ENCODE measurements around the gene KDM2B.

KDM2B gene

GRCh38 chr12:121466794-121467637 lies 113.8 kb downstream of the KDM2B start:
- no peaks in the 10 kb centered on the region for H3K9me3 ChIP-seq (replicated peaks in 1 of 2; ENCODE audit: control insufficient read depth in 2 of 2, insufficient read depth in 1 of 2, low read depth in 1 of 2, low read length in 2 of 2)
- H2BK120ac ChIP-seq (ENCODE audit: low read depth, low read length): no peak overlapping the region
- peak overlapping the region; percentile 93 for H2AK5ac ChIP-seq (ENCODE audit: low read depth, low read length)
- peak overlapping the region; percentile 93 for H2AFZ ChIP-seq (ENCODE audit: low read length)
- DNase-seq (ENCODE audit: low spot score): peak; percentile 88
- peak overlapping the region; percentile 58 to 88 for H3K4me3 ChIP-seq (ENCODE audit: low read length in 2 of 2)
- no peak overlapping the region for H2BK15ac ChIP-seq (ENCODE audit: low read length)
- H3K27me3 ChIP-seq (ENCODE audit: control insufficient read depth in 3 of 3, insufficient read depth in 3 of 3, low read depth in 1 of 3, low read length in 3 of 3): peaks cover 0 to 1% (median 0%) of the 10 kb centered on the region in 3 experiments
- no peak overlapping the region for H4K91ac ChIP-seq (ENCODE audit: low read depth, low read length, poor library complexity)
- H4K8ac ChIP-seq (ENCODE audit: low read depth, low read length): peak overlapping the region; percentile 9
- no peak overlapping the region for H2BK5ac ChIP-seq (ENCODE audit: low read length)
- peak overlapping the region; percentile 93 for H3K18ac ChIP-seq (ENCODE audit: low read length)
- H3K36me3 ChIP-seq (replicated peaks in 1 of 2; ENCODE audit: control insufficient read depth in 2 of 2, insufficient read depth in 2 of 2, low read length in 2 of 2): peaks cover 4 to 15% of the 10 kb centered on the region in 2 donors
- H3K14ac ChIP-seq (ENCODE audit: low read length): peak overlapping the region; percentile 65
- H2BK12ac ChIP-seq (ENCODE audit: low read length): no peak overlapping the region
- peaks cover 10% of the 10 kb centered on the region for H3K79me1 ChIP-seq (ENCODE audit: low read depth, low read length)
- peak overlapping the region; percentile 94 for H3K9ac ChIP-seq (ENCODE audit: low read depth, low read length, poor library complexity)
- H3K4ac ChIP-seq (ENCODE audit: low read length): no peak overlapping the region
- WGBS, 2 donors (ENCODE audit: extremely low coverage in 2 of 2, insufficient read length in 2 of 2, insufficient replicate concordance in 1 of 2): no CpG with 5 or more reads among the region's 139 CpGs
- H3K4me2 ChIP-seq (ENCODE audit: insufficient read depth, low read length, poor library complexity, severe bottlenecking): peak overlapping the region; percentile 85
- peaks cover 6 to 8% of the 10 kb centered on the region in 2 donors for H3K4me1 ChIP-seq (ENCODE audit: control insufficient read depth in 2 of 2, insufficient read depth in 1 of 2, low read depth in 1 of 2, low read length in 2 of 2)
- H3K27ac ChIP-seq (replicated peaks; ENCODE audit: low read length): no peak overlapping the region
- peak overlapping the region; percentile 87 for H3K23ac ChIP-seq (ENCODE audit: low read depth, low read length, poor library complexity)

DNA sequence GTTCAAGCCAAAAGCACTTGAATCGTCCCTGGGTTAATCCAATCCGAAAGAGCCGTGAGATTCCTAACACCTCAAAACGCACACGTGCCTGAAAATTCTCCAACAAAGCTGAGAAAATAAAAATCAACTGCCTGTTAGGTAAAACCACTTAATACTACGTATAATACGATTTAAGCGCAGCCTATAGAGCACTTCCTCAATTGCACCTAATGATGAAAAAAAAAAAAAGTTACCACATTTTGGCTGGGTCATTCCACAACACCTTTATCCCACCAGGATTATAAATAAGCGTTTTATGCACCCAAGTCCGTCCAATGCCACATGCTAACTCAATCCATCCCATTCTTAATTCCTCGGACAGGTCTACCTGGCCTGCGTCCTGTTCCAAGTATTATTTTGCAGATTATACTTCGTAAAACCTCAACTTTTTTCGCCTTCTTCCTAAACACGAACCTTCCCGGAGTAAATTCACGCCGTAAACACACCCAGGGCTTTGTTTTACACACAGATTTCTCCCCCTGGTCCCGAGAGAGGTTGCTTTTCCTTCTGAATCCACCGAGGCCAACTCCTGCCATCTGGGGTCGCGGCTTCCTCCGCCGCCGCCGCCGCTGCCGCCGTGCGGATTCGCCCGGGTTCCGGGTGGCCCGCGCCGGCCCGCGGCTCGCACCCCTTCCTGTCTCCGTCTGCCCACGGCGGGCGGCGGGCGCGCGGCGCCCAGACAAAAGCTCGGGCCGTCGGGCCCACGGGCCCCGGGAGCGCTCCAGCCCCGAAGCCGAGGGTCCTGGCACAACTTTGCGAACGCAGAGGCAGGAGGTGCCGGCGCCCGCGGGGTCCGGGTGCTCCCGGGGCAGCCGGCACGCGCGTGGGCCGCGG lies 114.7 kb downstream of the KDM2B start:
- H3K9ac ChIP-seq (ENCODE audit: low read depth, low read length, poor library complexity): no peak overlapping the region
- H2BK120ac ChIP-seq (ENCODE audit: low read depth, low read length): no peak overlapping the region
- H3K36me3 ChIP-seq (replicated peaks in 1 of 2; ENCODE audit: control insufficient read depth in 2 of 2, insufficient read depth in 2 of 2, low read length in 2 of 2): peaks cover 4 to 15% of the 10 kb centered on the region in 2 donors
- DNase-seq (ENCODE audit: low spot score): no peak
- no peak overlapping the region for H3K27ac ChIP-seq (replicated peaks; ENCODE audit: low read length)
- H3K14ac ChIP-seq (ENCODE audit: low read length): no peak overlapping the region
- peaks cover 11% of the 10 kb centered on the region for H3K79me1 ChIP-seq (ENCODE audit: low read depth, low read length)
- H3K27me3 ChIP-seq (ENCODE audit: control insufficient read depth in 3 of 3, insufficient read depth in 3 of 3, low read depth in 1 of 3, low read length in 3 of 3): peaks cover 0 to 1% (median 0%) of the 10 kb centered on the region in 3 experiments
- H2BK5ac ChIP-seq (ENCODE audit: low read length): no peak overlapping the region
- no peak overlapping the region for H4K91ac ChIP-seq (ENCODE audit: low read depth, low read length, poor library complexity)
- H3K4me2 ChIP-seq (ENCODE audit: insufficient read depth, low read length, poor library complexity, severe bottlenecking): peak overlapping the region; percentile 85
- no peak overlapping the region for H4K8ac ChIP-seq (ENCODE audit: low read depth, low read length)
- H3K23ac ChIP-seq (ENCODE audit: low read depth, low read length, poor library complexity): no peak overlapping the region
- H2AK5ac ChIP-seq (ENCODE audit: low read depth, low read length): no peak overlapping the region
- H2BK15ac ChIP-seq (ENCODE audit: low read length): no peak overlapping the region
- no peak overlapping the region for H2BK12ac ChIP-seq (ENCODE audit: low read length)
- H3K4ac ChIP-seq (ENCODE audit: low read length): no peak overlapping the region
- no peaks in the 10 kb centered on the region for H3K9me3 ChIP-seq (replicated peaks in 1 of 2; ENCODE audit: control insufficient read depth in 2 of 2, insufficient read depth in 1 of 2, low read depth in 1 of 2, low read length in 2 of 2)
- H3K18ac ChIP-seq (ENCODE audit: low read length): peak overlapping the region; percentile 62
- WGBS, 2 donors (ENCODE audit: extremely low coverage in 2 of 2, insufficient read length in 2 of 2, insufficient replicate concordance in 1 of 2): no CpG with 5 or more reads among the region's 70 CpGs
- peak overlapping the region; percentile 58 to 88 for H3K4me3 ChIP-seq (ENCODE audit: low read length in 2 of 2)
- peaks cover 6 to 8% of the 10 kb centered on the region in 2 donors for H3K4me1 ChIP-seq (ENCODE audit: control insufficient read depth in 2 of 2, insufficient read depth in 1 of 2, low read depth in 1 of 2, low read length in 2 of 2)
- H2AFZ ChIP-seq (ENCODE audit: low read length): peak overlapping the region; percentile 63

- H2AFZ ChIP-seq (ENCODE audit: low read length): no peak overlapping the region
- WGBS, 2 donors (ENCODE audit: extremely low coverage in 2 of 2, insufficient read length in 2 of 2, insufficient replicate concordance in 1 of 2): no CpG with 5 or more reads among the region's 13 CpGs
- no peak overlapping the region for H3K14ac ChIP-seq (ENCODE audit: low read length)
- H3K4me3 ChIP-seq (ENCODE audit: low read length in 2 of 2): no peak overlapping the region
- H3K4me2 ChIP-seq (ENCODE audit: insufficient read depth, low read length, poor library complexity, severe bottlenecking): no peak overlapping the region
- H3K4me1 ChIP-seq (ENCODE audit: control insufficient read depth in 2 of 2, insufficient read depth in 1 of 2, low read depth in 1 of 2, low read length in 2 of 2): peaks cover 6 to 8% of the 10 kb centered on the region in 2 donors
- peaks cover 12% of the 10 kb centered on the region for H3K79me1 ChIP-seq (ENCODE audit: low read depth, low read length)
- no peak overlapping the region for H3K4ac ChIP-seq (ENCODE audit: low read length)
- H2AK5ac ChIP-seq (ENCODE audit: low read depth, low read length): no peak overlapping the region
- peaks cover 0 to 1% (median 0%) of the 10 kb centered on the region in 3 experiments for H3K27me3 ChIP-seq (ENCODE audit: control insufficient read depth in 3 of 3, insufficient read depth in 3 of 3, low read depth in 1 of 3, low read length in 3 of 3)
- peaks cover 4 to 17% of the 10 kb centered on the region in 2 donors for H3K36me3 ChIP-seq (replicated peaks in 1 of 2; ENCODE audit: control insufficient read depth in 2 of 2, insufficient read depth in 2 of 2, low read length in 2 of 2)
- H2BK120ac ChIP-seq (ENCODE audit: low read depth, low read length): no peak overlapping the region
- H2BK12ac ChIP-seq (ENCODE audit: low read length): peak overlapping the region; percentile 16
- no peak overlapping the region for H3K27ac ChIP-seq (replicated peaks; ENCODE audit: low read length)
- no peak overlapping the region for H2BK5ac ChIP-seq (ENCODE audit: low read length)
- DNase-seq (ENCODE audit: low spot score): no peak
- no peak overlapping the region for H4K91ac ChIP-seq (ENCODE audit: low read depth, low read length, poor library complexity)
- no peak overlapping the region for H2BK15ac ChIP-seq (ENCODE audit: low read length)
- peak overlapping the region; percentile 80 for H3K9ac ChIP-seq (ENCODE audit: low read depth, low read length, poor library complexity)
- peaks cover 2 to 6% of the 10 kb centered on the region in 2 donors for H3K9me3 ChIP-seq (replicated peaks in 1 of 2; ENCODE audit: control insufficient read depth in 2 of 2, insufficient read depth in 1 of 2, low read depth in 1 of 2, low read length in 2 of 2)
- peak overlapping the region; percentile 75 for H3K23ac ChIP-seq (ENCODE audit: low read depth, low read length, poor library complexity)
- H3K18ac ChIP-seq (ENCODE audit: low read length): peak overlapping the region; percentile 53
- H4K8ac ChIP-seq (ENCODE audit: low read depth, low read length): no peak overlapping the region
These were observed 116.5 kb downstream of the KDM2B start for GRCh38 chr12:121464331-121464730.

All from neuronal stem cell (in vitro differentiated cells).